Fibroblast of lung (primary cell): Measurements from ENCODE around the gene CENPK.

Experiments
- EZH2 ChIP-seq: IDR thresholded peaks from 2 replicates; pipeline ENCODE4 v1.5.1; 2012; ENCODE audit warnings: low read length, control low read depth, mild to moderate bottlenecking; ENCODE audit errors: missing control alignments
- TF ChIP-seq, protein P1 (sequence below), 2 donors: IDR thresholded peaks in 1 of 2; conservative IDR thresholded peaks in 1 of 2; 1 replicate in 1 of 2; 2 replicates in 1 of 2; pipeline ENCODE4 v1.5.1; 2011 to 2012; ENCODE audit warnings: low read length in 2 of 2, control low read depth in 1 of 2, inconsistent platforms in 1 of 2, low read depth in 1 of 2, mild to moderate bottlenecking in 1 of 2

DNA sequence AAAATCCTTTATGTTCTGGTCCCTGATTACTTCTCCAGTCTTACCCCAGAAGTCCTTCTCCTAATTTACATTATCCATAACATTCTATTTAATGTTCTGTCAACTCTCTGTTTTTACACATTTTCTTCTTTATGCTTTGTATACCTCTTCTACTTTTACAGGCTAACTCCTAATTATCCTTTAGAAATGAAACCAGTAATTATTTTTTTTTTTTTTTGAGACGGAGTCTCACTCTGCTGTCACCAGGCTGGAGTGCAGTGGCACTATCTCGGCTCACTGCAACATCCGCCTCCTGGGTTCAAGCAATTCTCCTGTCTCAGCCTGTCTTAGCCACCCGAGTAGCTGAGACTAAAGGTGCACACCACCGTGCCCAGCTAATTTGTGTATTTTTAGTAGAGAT is 9.0 kb downstream of the CENPK start:
- TF ChIP-seq, protein P1, sequence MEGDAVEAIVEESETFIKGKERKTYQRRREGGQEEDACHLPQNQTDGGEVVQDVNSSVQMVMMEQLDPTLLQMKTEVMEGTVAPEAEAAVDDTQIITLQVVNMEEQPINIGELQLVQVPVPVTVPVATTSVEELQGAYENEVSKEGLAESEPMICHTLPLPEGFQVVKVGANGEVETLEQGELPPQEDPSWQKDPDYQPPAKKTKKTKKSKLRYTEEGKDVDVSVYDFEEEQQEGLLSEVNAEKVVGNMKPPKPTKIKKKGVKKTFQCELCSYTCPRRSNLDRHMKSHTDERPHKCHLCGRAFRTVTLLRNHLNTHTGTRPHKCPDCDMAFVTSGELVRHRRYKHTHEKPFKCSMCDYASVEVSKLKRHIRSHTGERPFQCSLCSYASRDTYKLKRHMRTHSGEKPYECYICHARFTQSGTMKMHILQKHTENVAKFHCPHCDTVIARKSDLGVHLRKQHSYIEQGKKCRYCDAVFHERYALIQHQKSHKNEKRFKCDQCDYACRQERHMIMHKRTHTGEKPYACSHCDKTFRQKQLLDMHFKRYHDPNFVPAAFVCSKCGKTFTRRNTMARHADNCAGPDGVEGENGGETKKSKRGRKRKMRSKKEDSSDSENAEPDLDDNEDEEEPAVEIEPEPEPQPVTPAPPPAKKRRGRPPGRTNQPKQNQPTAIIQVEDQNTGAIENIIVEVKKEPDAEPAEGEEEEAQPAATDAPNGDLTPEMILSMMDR (conservative IDR thresholded peaks at IDR 0.05 in 1 of 2, IDR thresholded peaks at IDR 0.05 in 1 of 2; ENCODE audit: low read depth in 1 of 2, low read length in 2 of 2) = no peak
- TF ChIP-seq EZH2 = no peak
